Endothelial cell of umbilical vein (primary cell): ENCODE data around the gene BTBD19. TPM values are rescaled to one million over a fixed set of nuclear protein-coding genes. Genes with fewer than 3 reads are reported as not detected.
A peak's percentile ranks its signal among the peaks of the same experiment; 100 is the strongest.

Experiments
- BruUV-seq: library from RNA; stranded (reverse); fragments of 400-500 nt; replicated peaks from 2 replicates; lab custom pipeline; 2021; lab: Mats Ljungman, UMichigan
- CTCF ChIA-PET: fragments of 300-600, 350-600 bp; sonication (Branson Sonifier 250); formaldehyde crosslinking; loops from one replicate; lab custom pipeline; 2021; ENCODE audit warnings: antibody characterized with exemption, inconsistent platforms; lab: Charles Lee
- POLR2A ChIA-PET: fragments of 300-600, 350-600 bp; sonication (Branson Sonifier 250); formaldehyde crosslinking; loops from one replicate; lab custom pipeline; 2021; ENCODE audit warnings: antibody characterized with exemption, inconsistent platforms; lab: Charles Lee
- DNase-seq: peaks from one replicate; pipeline ENCODE4 v3.0.0-alpha.2; 2011; ENCODE audit warnings: low read depth, low spot score
- FAIRE-seq: peaks from 2 replicates; lab custom pipeline; 2011; peaks lifted over from hg19 to GRCh38; lab: Jason Lieb, UNC
- H2AFZ ChIP-seq: 2 replicates; pipeline ENCODE4 v1.6.0; 2012; ENCODE audit warnings: low read depth, low read length, control low read depth, inconsistent platforms
- H3K27ac ChIP-seq: 2 replicates; pipeline ENCODE4 v1.5.1; 2011; ENCODE audit warnings: low read depth, mild to moderate bottlenecking, control low read depth, low read length, moderate library complexity; ENCODE audit not compliant: insufficient read depth
- H3K27me3 ChIP-seq, 2 experiments: 2 replicates each; pipeline versions ENCODE4 v1.6.0 to v1.6.1; 2011; ENCODE audit warnings: low read length in 2 of 2, mixed read lengths in 1 of 2; ENCODE audit not compliant: control insufficient read depth in 2 of 2, insufficient read depth in 2 of 2
- H3K36me3 ChIP-seq, 2 experiments: 2 replicates in 1 of 2; 3 replicates in 1 of 2; pipeline ENCODE4 v1.5.1; 2011; ENCODE audit warnings: low read length in 2 of 2, mild to moderate bottlenecking in 1 of 2, moderate library complexity in 1 of 2; ENCODE audit not compliant: control insufficient read depth in 2 of 2, insufficient read depth in 2 of 2; ENCODE audit errors: extremely low read depth in 1 of 2
- H3K4me1 ChIP-seq: 3 replicates; pipeline ENCODE4 v1.5.1; 2011; ENCODE audit warnings: mild to moderate bottlenecking, low read length; ENCODE audit not compliant: control insufficient read depth, insufficient read depth; ENCODE audit errors: extremely low read depth
- H3K4me2 ChIP-seq: 2 replicates; pipeline ENCODE4 v1.6.1; 2011; ENCODE audit warnings: low read length, control low read depth, mixed read lengths; ENCODE audit not compliant: insufficient read depth
- H3K4me3 ChIP-seq, 3 experiments: fragments of 200-600 bp in 1 of 3; sonication (generic), shearing (Covaris generic) in 1 of 3; replicated peaks in 1 of 3; 2 replicates each; pipeline ENCODE4 v1.5.1; 2011 to 2016; ENCODE audit warnings: control low read depth in 3 of 3, low read length in 3 of 3, mild to moderate bottlenecking in 2 of 3, inconsistent platforms in 1 of 3, low read depth in 1 of 3, moderate library complexity in 1 of 3; ENCODE audit not compliant: insufficient read depth in 1 of 3
- H3K79me2 ChIP-seq: 2 replicates; pipeline ENCODE4 v1.6.0; 2012; ENCODE audit warnings: low read length, inconsistent platforms; ENCODE audit not compliant: control insufficient read depth, insufficient read depth
- H3K9ac ChIP-seq: replicated peaks from 2 replicates; pipeline ENCODE3; 2011; ENCODE audit warnings: low read length, control low read depth; ENCODE audit not compliant: insufficient read depth; ENCODE audit errors: extremely low read depth
- H3K9me1 ChIP-seq: replicated peaks from 3 replicates; pipeline ENCODE4 v1.6.0; 2011; ENCODE audit warnings: mild to moderate bottlenecking, low read length; ENCODE audit not compliant: control insufficient read depth, insufficient read depth; ENCODE audit errors: extremely low read depth
- H3K9me3 ChIP-seq: replicated peaks from 2 replicates; pipeline ENCODE4 v1.5.1; 2012; ENCODE audit warnings: low read length, inconsistent platforms; ENCODE audit not compliant: control insufficient read depth, insufficient read depth
- H4K20me1 ChIP-seq: replicated peaks from 2 replicates; pipeline ENCODE3; 2011; ENCODE audit warnings: mild to moderate bottlenecking, low read length; ENCODE audit not compliant: control insufficient read depth, insufficient read depth; ENCODE audit errors: extremely low read depth
- EZH2 ChIP-seq: IDR thresholded peaks from 2 replicates; pipeline ENCODE4 v1.6.1; 2012; ENCODE audit warnings: borderline replicate concordance, low read depth, mild to moderate bottlenecking, moderate library complexity, low read length, inconsistent platforms; ENCODE audit not compliant: severe bottlenecking
- FOS ChIP-seq: IDR thresholded peaks from 2 replicates; pipeline ENCODE4 v1.6.1; 2011; ENCODE audit warnings: mild to moderate bottlenecking, low read length, moderate library complexity, borderline replicate concordance; ENCODE audit not compliant: insufficient read depth
- GATA2 ChIP-seq: IDR thresholded peaks from 2 replicates; pipeline ENCODE4 v1.7.0; 2011; ENCODE audit warnings: low read depth, mild to moderate bottlenecking, moderate library complexity, mixed read lengths, low read length; ENCODE audit not compliant: insufficient read length, insufficient read depth
- JUN ChIP-seq: IDR thresholded peaks from 2 replicates; pipeline ENCODE4 v1.6.1; 2011; ENCODE audit warnings: borderline replicate concordance, low read depth; ENCODE audit not compliant: insufficient read length, insufficient read depth
- MYC ChIP-seq: IDR thresholded peaks from one replicate; pipeline ENCODE4 v1.6.1; 2011; ENCODE audit warnings: mild to moderate bottlenecking, low read depth, low read length
- POLR2A ChIP-seq: IDR thresholded peaks from 2 replicates; pipeline ENCODE4 v1.6.1; 2012; ENCODE audit warnings: low read depth, mild to moderate bottlenecking, control low read depth, low read length
- POLR2AphosphoS5 ChIP-seq: IDR thresholded peaks from 2 replicates; pipeline ENCODE4 v1.6.1; 2012; ENCODE audit warnings: low read depth, mild to moderate bottlenecking, control low read depth, low read length, moderate library complexity; ENCODE audit not compliant: insufficient read depth
- dilution Hi-C: fragments of 300-500 bp; cut with MboI; formaldehyde crosslinking; loops from one replicate; pipeline ENCODE4 v1.15.0; 2019; ENCODE audit warnings: low sequenced_read_pairs; ENCODE audit not compliant: extremely low pct_ligation_motif_present
- intact Hi-C: fragments of 100-400 bp; cut with micrococcal nuclease; formaldehyde crosslinking; loops from one replicate; pipeline ENCODE4 v1.10.0; 2022
- polyA plus RNA-seq, 4 experiments: library from polyadenylated mRNA; depleted of rRNA in 3 of 4; stranded (reverse) in 3 of 4; unstranded in 1 of 4; fragments of >200 nt; gene quantifications; 2 replicates each; pipeline versions ENCODE4 v1.2.1 to v1.2.3, GENCODE V29; 2011 to 2012; ENCODE audit warnings: missing spikeins in 1 of 4
- total RNA-seq: library from RNA; stranded (reverse); gene quantifications from 2 replicates; pipeline ENCODE4 v1.2.3, GENCODE V29; 2021
- TF ChIP-seq, protein P1 (sequence below): IDR thresholded peaks from 2 replicates; pipeline ENCODE4 v1.6.1; 2011; ENCODE audit not compliant: insufficient read depth, insufficient read length
- TF ChIP-seq, protein P2 (sequence below), 2 donors: IDR thresholded peaks; 1 replicate in 1 of 2; 2 replicates in 1 of 2; pipeline ENCODE4 v1.5.1; 2011; ENCODE audit warnings: low read length in 2 of 2, mild to moderate bottlenecking in 2 of 2, moderate library complexity in 2 of 2, control low read depth in 1 of 2, inconsistent platforms in 1 of 2, low read depth in 1 of 2; ENCODE audit not compliant: insufficient read depth in 1 of 2; ENCODE audit errors: extremely low read depth in 1 of 2

BTBD19 gene
- total and polyA plus RNA-seq, 2 donors (not counting 3 experiments of a cell fraction or from before 2014, with no cell fraction given) = 69.9 to 97.9 TPM

DNA sequence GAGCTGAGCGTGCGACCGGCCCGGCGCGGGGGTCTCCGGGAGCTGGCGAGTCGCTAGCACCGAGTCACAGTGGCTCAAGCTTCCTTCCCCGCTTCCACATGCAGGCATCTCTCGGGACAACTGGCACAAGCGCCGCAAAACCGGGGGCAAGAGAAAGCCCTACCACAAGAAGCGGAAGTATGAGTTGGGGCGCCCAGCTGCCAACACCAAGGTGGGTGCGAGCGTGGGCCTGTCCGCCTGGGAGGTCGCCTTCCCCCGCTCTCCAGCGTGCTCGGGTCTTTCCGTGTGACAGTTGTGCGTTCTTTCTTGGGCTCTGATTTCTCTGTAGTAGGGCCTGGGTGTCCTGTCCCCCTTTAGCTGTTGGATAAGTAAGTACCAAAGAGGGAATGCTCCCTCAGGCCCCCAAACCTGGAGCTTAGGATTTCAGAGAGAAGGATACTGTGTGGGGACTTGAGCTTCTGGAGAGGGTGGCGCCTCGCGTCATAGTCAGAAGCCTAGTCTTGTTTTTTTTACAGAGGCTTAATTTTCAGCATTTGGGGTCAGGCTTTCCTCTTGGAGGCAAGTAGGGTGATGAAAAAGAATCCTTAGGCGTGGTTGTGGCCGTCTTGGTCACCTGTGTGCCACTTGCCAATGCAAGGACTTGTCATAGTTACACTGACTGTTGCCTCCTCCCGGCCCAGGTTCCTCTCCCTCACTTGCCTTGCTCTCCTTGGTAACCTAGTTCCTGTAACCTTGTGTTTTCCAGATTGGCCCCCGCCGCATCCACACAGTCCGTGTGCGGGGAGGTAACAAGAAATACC, 32.2 kb upstream of the BTBD19 start:
- CTCF ChIA-PET = interaction anchor here (0.9 to 2.1 kb wide), 4 partner anchors 10 to 45 kb away, joined by 3 to 8 read pairs (median 5); partner anchors contain the start of genes PLK3 and RNU5D-1
- peaks cover 40% of the 10 kb centered on the region for H3K79me2 ChIP-seq
- no TSS peak for BruUV-seq
- H3K27me3 ChIP-seq = no peaks in the 10 kb centered on the region
- dilution Hi-C loops (no loop called here), intact Hi-C loops (loop anchor here (1.0 to 2.0 kb wide), 3 partner anchors 25 to 45 kb away; partner anchors contain the start of genes KIF2C, PLK3 and RNU5D-1)
- peaks cover 17 to 22% of the 10 kb centered on the region in 2 experiments for H3K36me3 ChIP-seq
- DNase-seq = peak; percentile 36
- peaks cover 16% of the 10 kb centered on the region for H3K4me1 ChIP-seq
- H3K9me3 ChIP-seq = no peaks in the 10 kb centered on the region
- no peaks in the 10 kb centered on the region for H3K9me1 ChIP-seq
- no peak for FAIRE-seq
- H3K9ac ChIP-seq = peak overlapping the region; percentile 96
- H2AFZ ChIP-seq = no peak overlapping the region
- H3K27ac ChIP-seq = peak overlapping the region; percentile 90
- H3K4me3 ChIP-seq = peak overlapping the region; percentile 42 to 93 (median 88)
- TF ChIP-seq EZH2 = no peak
- no peak for TF ChIP-seq POLR2A
- no peak for TF ChIP-seq MYC
- TF ChIP-seq, protein P1, sequence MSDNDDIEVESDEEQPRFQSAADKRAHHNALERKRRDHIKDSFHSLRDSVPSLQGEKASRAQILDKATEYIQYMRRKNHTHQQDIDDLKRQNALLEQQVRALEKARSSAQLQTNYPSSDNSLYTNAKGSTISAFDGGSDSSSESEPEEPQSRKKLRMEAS = no peak
- no peak for TF ChIP-seq JUN
- no peak for TF ChIP-seq FOS
- TF ChIP-seq POLR2AphosphoS5 = no peak
- TF ChIP-seq GATA2 = no peak
- TF ChIP-seq, protein P2, sequence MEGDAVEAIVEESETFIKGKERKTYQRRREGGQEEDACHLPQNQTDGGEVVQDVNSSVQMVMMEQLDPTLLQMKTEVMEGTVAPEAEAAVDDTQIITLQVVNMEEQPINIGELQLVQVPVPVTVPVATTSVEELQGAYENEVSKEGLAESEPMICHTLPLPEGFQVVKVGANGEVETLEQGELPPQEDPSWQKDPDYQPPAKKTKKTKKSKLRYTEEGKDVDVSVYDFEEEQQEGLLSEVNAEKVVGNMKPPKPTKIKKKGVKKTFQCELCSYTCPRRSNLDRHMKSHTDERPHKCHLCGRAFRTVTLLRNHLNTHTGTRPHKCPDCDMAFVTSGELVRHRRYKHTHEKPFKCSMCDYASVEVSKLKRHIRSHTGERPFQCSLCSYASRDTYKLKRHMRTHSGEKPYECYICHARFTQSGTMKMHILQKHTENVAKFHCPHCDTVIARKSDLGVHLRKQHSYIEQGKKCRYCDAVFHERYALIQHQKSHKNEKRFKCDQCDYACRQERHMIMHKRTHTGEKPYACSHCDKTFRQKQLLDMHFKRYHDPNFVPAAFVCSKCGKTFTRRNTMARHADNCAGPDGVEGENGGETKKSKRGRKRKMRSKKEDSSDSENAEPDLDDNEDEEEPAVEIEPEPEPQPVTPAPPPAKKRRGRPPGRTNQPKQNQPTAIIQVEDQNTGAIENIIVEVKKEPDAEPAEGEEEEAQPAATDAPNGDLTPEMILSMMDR (IDR thresholded peaks at IDR 0.05; ENCODE audit: extremely low read depth in 1 of 2, insufficient read depth in 1 of 2, low read depth in 1 of 2, low read length in 2 of 2) = no peak
- POLR2A ChIA-PET = interaction anchor here (0.6 to 2.9 kb wide), 20 partner anchors 8 to 724 kb away, joined by 3 to 18 read pairs (median 4); partner anchors contain the start of genes BTBD19, CCDC163, DYNLT4 and HECTD3
- H4K20me1 ChIP-seq = no peaks in the 10 kb centered on the region
- peak overlapping the region; percentile 75 for H3K4me2 ChIP-seq
